NB4 (cell line): ENCODE measurements around the gene DHX58.

Experiments used
- CTCF ChIP-seq: IDR thresholded peaks from one replicate; pipeline ENCODE4 v1.5.1; 2012; ENCODE audit warnings: low read depth, low read length
- POLR2A ChIP-seq: IDR thresholded peaks from 2 replicates; pipeline ENCODE4 v1.6.1; 2011; ENCODE audit warnings: mild to moderate bottlenecking; ENCODE audit not compliant: insufficient read length; ENCODE audit errors: extremely low read depth

GRCh38 chr17:42130310-42130936 lies 17.9 kb upstream of the DHX58 start:
- TF ChIP-seq POLR2A (no peak), CTCF (no peak)
